Stimulated activated CD8-positive, alpha-beta memory T cell treated with anti-CD3 and anti-CD28 coated beads, Interleukin-2, amount 100 ng/mL, for 1 hour (primary cell): ENCODE measurements around the gene RPS10.
"Not testable (repeated sequence)": the region's sequence is repeated elsewhere in the genome, so short reads cannot be mapped to it uniquely, and the experiment has no call there.

Source experiments
- DNase-seq, 2 donors: peaks; one replicate each; pipeline ENCODE4 v3.0.0-alpha.2; 2020; ENCODE audit warnings: low read depth in 2 of 2

RPS10 gene

GRCh38 chr6:34447910-34448309 lies 22.0 kb upstream of the RPS10 start:
- DNase-seq, result no peak

- DNase-seq, result no peak
Measured at GRCh38 chr6:34447386-34447785, 21.5 kb upstream of the RPS10 start.

- no peak for DNase-seq
Measured at GRCh38 chr6:34445313-34445860, 19.5 kb upstream of the RPS10 start.

GRCh38 chr6:34441526-34441925 lies 15.7 kb upstream of the RPS10 start:
- no peak for DNase-seq

DNA sequence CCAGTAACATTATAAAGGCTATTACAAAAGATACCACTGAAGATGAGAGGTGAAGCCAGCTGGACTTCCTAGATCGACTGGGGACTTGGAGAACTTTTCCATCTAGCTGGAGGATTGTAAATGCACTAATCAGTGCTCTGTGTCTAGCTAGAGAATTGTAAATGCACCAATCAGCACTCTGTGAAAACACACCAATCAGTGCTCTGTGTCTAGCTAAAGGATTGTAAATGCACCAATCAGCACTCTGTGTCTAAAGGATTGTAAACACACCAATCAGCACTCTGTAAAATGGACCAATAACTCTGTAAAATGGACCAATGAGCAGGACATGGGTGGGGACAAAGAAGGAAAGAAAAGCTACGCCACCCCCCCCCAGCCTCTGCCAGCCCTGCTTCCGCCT lies 13.6 kb upstream of the RPS10 start:
- no peak for DNase-seq

DNA sequence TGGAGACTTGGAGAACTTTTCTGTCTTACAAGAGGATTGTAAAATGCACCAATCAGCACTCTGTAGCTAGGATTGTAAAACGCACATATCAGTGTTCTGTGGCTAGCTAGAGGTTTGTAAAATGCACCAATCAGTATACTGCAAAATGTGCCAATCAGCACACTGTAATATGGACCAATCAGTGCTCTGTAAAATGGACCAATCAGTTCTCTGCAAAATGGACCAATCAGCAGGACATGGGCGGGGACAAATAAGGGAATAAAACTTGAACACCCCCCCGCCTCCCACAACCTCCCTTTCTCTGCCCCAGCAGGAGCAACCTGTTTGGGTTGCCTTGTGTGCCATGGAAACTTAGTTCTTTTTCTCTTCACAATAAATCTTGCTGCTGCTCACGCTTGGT lies 12.8 kb upstream of the RPS10 start:
- no peak for DNase-seq

DNA sequence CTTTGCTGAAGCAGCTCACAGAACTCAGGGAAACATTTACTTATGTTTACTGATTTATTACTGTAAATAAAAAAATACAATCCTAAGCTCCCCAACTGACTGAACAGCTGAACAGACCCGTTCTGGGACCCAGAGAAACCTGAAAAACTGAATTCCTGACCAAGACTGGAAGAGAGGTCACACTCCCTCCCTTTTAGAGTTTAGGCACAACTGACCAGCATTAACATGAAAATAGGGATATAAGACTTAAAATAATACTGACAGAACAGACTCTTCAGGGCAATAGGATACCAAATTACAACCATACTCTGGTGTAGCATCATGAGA lies 11.7 kb upstream of the RPS10 start:
- DNase-seq, result no peak

DNA sequence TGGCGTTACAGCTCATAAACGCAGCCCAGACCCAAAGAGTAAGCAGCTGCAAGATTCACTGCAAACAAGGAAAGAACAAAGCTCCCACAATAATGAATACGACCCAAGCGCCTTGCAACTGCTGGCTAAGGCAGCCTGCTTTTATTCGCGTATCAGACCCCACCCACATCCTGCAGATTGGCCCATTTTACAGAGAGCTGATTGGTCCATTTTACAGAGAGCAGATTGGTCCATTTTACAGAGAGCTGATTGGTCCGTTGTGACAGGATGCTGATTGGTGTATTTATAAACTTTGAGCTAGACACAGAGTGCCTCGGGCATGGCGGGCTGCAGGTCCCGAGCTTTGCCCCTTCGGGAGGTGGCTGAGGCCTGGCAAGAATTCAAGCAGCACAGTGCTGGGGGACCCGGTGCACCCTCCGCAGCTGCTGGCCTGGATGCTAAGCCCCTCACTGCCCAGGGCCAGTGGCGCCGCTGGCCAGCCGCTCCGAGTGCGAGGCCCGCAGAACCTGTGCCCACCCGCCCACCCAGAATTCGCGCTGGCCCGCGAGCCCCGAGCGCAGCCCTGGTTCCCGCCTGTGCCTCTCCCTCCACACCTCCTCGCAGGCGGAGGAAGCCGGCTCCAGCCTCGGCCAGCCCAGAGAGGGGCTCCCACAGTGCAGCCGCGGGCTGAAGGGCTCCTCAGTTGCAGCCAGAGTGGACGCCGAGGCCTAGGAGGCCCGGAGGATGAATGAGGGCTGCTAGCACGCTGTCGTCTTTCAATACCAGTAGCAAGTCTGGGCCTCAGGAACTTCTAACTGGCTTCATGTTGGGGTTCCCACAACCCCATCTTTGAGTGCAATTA lies 11.2 kb upstream of the RPS10 start:
- DNase-seq, result no peak

GRCh38 chr6:34435916-34436315 lies 10.0 kb upstream of the RPS10 start:
- no peak for DNase-seq

DNA sequence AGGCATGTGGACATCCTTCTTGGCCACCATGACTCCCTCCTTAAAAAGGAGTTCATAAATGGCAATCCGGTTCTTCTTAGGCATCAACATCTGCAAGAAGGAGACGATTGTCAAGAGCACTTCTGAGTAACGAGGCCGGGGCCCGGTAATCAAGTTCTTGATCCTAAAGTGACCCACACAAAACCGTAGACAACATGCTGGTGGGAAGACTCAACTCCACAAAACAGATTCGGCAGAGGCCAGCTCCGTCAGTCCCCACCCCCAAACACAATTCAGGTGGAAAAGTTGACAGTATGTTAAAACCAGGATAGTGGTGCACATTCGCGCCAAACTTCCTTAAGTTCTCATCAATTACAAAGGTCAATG lies 754 bp downstream of the RPS10 start:
- DNase-seq, result no peak

- DNase-seq, result no peak
Measured at GRCh38 chr6:34424200-34425131, 1.4 kb downstream of the RPS10 start.

DNA sequence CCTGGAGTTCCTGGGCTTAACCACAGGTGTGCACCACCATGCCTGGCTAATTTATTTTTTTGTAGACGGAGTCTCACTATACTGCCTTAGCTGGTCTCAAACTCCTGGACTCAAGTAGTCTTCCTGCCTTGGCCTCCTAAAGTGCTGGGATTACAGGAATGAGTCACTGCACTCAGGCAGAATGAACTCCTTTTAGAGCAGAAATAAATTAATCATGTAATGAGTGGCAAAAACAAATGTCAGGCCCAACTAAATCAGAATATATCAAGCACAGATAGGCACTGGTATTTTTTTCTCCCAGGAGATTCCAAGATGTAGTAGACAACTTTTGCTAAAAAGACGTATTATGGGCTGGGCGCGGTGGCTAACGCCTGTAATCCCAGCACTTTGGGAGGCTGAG lies 2.6 kb downstream of the RPS10 start:
- no peak for DNase-seq

GRCh38 chr6:34418367-34418766 lies 7.5 kb downstream of the RPS10 start:
- DNase-seq, result no peak

DNA sequence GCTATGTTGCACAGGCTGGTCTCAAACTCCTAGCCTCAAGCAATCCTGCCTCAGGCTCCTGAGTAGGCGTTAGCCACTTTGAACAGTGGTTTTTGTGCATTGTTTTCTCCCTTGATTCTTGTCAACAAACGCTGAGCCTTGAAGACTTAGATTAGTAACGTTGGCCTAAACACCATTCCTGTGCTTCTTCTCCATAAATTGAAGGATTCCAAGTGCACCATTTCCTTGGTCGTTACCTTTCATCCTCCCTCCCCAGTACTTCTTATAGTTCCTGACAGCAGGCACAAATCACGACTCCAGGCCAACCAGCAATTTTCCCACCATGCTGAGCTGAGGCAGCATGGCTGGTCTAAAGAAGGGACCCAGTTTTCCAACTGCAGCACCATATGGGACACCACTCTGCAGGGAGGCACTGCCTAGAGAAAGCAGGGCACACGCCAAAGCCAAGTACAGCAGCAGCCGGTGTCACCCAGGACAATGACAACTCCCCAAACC lies 8.9 kb downstream of the RPS10 start:
- no peak for DNase-seq

- no peak for DNase-seq
Measured at GRCh38 chr6:34414999-34415858, 10.6 kb downstream of the RPS10 start.

- no peak for DNase-seq
Measured at GRCh38 chr6:34412643-34413214, 13.1 kb downstream of the RPS10 start.

GRCh38 chr6:34412016-34412415 lies 13.9 kb downstream of the RPS10 start:
- no peak for DNase-seq

- DNase-seq, result not testable (repeated sequence)
Measured at GRCh38 chr6:34407915-34408314, 18.0 kb downstream of the RPS10 start.

- no peak for DNase-seq
Measured at GRCh38 chr6:34396518-34396917, 29.4 kb downstream of the RPS10 start.

- DNase-seq, result no peak
Measured at GRCh38 chr6:34393966-34394305, 31.9 kb downstream of the RPS10 start.

DNA sequence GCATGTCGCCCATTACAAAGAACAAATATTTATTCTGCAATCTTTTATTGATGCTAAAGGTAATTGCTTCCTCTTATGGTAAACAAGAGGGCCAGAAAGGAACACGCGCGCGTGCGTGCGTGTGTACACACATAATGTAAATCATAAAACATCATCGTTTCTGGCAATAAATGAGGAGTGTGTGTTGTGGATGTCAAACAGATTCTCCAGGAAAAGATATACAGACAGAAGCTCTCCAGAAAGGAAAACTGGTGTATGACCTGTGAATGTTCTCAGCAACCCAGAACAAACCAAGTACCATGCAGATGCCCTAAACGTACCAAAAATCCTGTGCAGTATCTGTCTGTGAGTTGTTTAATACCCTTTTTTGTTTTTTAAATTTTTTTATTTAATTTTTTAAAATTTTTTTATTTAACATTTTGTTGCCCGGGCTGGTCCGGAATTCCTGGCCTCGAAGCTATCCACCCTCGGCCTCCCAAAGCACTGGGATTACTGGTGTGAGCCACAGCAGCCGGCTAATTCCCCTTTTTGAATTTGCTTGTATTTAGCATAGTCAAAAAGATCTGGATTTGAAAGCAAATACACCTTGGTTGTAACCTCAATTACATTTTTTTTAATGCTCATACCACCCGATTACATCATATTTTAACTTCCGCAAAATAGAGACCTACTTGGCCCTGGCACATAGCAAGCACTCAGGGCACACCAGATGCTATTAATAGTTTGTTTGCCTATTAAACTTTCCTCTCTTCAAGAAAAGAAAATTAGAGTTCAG lies 32.5 kb downstream of the RPS10 start:
- no peak for DNase-seq
